ENCODE results near the gene CSH1.
"Not testable (repeated sequence)": the region's sequence is repeated elsewhere in the genome, so short reads cannot be mapped to it uniquely, and the experiment has no call there.

Gene CSH1

DNA sequence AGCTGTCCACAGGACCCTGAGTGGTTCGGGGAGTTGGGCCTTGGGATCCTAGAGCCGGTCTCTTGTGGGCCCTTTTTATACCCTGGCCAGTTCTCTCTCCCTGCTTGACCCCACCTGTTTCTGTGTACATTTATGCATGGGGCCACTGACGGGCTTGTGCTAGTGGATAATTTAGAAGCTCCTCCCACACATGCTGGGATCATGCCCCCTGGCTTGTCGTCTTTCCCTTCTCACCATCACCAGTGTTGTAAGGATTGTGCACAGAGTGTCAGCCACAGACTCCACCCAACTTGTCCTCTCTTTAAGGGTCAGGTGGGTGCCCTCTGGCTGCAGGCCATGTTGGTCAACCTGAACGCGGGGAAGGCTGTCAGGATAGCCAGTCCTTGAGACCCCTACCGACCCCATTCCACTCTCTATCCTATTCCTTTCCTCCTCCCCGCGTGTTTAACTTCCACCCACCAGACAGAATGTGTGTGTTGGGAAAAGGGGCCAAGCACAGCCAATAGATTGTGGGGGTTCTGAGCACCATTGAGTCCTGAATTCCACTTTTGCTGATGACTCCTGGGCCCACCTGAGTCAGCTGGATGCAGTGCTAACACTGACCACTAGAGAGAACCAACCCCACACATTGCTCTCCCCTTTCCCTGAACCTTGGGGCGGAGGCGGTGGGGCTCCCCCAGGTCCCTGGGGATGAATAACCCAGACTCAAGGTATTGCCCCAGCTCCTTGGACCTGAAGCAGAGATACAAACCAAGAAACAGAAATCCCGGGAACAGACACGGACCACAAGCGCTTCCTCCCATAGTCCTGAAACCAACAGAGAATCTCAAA lies at the start of gene CSH1:
Gene CSH1, minus strand, starts transcription at position 51 of the 831 bp plus-strand sequence. CDS start 63 bp downstream, outside the sequence.
- not testable (repeated sequence) for DNase-seq

DNA sequence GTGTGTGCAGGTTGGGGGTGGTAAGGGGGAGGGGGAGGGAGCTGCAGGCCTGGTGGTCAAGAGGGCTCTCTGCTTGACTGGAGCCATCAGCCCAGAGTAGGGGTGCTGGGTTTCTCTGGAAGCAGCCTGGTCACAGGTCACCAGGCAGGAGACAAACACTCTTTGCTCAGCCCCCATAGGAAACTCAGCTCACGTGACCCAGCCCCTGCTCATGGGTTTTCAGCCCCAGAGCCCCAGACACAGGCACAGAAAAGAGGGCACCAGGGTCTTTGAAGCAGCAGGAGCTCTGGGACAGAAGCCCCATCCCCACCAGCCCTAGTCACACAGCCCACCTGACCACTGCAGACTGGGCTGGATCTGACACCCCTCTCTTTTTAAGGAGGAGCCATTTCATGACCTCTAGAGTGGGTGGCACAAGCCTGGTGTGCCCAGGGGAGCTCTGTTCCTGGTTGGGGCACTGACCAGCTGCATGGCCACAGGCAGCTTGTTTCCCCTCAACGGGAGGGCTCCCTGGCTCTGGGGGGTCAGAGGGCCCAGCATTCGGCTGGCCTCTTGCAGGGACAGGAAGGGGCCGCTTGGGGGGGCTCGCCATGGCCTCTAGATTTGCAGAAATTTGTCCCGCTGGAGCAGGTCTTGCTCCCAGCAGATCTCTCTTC lies 49.5 kb upstream of the CSH1 start:
- no peak for DNase-seq

- DNase-seq, result no peak
Measured at GRCh38 chr17:63944736-63945499, 48.5 kb upstream of the CSH1 start.

DNA sequence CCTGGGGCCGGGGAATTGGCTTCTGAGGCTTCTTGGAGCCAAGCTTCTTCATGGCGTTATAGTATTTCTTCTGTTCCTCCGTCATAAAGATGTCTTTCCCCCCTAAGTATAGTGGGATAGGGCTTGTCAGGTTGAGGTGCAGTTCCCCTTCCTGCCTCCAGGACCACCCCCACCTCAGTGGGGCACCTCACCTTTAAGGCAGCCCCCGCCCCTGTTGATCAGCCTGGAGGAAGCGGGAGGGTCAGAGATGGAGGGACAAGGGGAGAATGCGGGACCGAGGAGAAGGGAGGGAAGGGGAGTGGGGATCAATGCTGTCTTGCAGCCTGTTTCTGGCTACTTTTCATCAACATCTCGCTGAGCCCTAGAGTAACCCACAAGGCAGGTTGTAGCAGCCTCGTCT lies 47.4 kb upstream of the CSH1 start:
- no peak for DNase-seq

- DNase-seq, result no peak
Measured at GRCh38 chr17:63942309-63942985, 46.1 kb upstream of the CSH1 start.

DNA sequence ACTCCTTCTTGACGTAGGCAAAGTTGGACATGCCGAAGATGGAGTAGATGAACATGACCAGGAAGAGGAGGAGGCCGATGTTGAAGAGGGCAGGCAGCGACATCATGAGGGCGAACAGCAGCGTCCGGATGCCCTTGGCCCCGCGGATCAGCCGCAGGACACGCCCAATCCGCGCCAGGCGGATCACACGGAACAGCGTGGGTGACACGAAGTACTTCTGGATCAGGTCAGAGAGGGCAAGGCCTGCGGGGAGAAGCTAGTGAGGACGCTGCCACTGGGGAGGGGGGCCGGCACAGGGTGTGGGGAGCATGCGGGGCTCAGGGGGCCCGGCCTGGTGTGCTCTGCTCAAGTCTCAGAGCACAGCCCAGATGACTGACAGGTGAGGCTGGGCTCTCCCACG lies 45.4 kb upstream of the CSH1 start:
- no peak for DNase-seq

- no peak for DNase-seq
Measured at GRCh38 chr17:63941162-63941561, 44.8 kb upstream of the CSH1 start.

DNA sequence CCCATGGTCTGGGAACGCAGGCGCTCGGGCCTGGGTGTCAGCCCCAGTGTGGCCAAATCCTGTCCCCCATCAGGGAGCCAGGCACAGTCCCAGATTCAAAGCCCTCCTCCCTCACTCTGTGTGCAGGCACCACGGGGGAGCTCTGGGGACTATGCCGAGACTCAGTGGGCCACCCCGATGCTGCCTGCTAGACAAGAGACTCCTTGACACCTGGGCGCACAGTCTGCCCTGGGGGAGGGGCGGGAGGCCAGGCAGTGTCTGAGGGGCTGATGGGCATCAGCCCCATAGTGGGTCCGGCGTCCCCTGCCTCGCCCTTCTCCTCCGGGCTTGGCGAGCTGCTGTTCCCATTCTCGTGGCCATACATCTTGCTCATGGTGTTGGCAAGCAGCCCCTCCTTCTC lies 44.2 kb upstream of the CSH1 start:
- DNase-seq, result no peak

GRCh38 chr17:63939884-63940283 lies 43.5 kb upstream of the CSH1 start:
- no peak for DNase-seq

DNA sequence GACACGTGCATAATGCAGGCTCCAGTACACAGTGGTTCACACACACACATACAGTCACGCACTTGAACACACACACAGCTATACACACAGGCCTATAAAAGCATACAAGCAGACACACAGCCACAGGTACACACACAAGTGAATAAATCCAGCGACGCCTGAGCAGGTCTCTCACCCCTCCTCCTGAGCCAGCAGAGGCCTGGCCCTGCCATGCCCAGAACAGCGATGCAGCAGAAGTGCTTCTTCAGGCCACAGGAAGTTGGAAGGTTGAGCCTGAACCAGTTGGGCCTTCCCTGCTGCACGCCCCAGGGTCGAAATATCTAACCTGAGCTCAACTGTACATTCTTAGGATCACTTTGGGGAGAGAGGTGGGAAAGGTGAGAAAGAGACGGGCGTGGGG lies 43.0 kb upstream of the CSH1 start:
- no peak for DNase-seq

DNA sequence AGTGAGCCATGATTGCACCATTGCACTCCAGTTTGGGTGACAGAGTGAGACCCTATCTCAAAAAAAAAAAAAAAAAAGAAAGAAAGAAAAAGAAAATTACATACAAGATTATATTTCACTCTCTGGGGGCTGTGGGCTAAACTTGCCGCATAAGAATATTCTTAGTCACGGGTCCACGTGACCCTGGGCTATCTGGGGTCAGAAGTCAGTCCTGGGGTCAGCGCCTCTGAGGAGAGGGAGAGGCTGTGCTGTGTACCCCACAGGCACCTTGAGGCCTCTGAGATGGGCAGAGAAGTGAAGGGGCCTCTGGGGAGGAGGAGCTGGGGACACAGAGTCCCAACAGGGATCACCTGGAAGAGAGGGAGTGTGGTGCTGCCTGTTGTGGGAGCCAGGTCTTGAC lies 41.5 kb upstream of the CSH1 start:
- no peak for DNase-seq

GRCh38 chr17:63937319-63937718 lies 40.9 kb upstream of the CSH1 start:
- no peak for DNase-seq

- no peak for DNase-seq
Measured at GRCh38 chr17:63934183-63935112, 38.1 kb upstream of the CSH1 start.

DNA sequence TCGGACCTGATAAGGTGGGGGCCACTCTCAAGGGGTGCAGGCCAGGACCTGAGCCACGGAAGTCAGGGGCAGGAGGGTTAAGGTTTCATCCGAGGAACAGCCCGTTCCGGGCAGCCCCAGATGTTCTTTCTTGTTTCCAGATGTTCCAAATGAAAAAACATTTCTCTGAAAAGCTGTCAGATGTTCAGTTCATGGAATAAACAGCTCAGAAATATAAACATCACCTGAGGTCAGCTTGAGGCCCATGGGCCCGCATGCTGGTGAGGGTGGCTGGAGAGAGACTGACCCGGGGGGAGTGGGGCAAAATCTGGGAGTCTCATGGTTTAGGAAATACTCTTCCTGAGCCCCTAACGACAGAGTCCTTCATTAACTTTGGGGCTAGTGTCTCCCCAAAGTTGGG lies 37.2 kb upstream of the CSH1 start:
- no peak for DNase-seq

GRCh38 chr17:63932721-63933120 lies 36.3 kb upstream of the CSH1 start:
- no peak for DNase-seq

DNA sequence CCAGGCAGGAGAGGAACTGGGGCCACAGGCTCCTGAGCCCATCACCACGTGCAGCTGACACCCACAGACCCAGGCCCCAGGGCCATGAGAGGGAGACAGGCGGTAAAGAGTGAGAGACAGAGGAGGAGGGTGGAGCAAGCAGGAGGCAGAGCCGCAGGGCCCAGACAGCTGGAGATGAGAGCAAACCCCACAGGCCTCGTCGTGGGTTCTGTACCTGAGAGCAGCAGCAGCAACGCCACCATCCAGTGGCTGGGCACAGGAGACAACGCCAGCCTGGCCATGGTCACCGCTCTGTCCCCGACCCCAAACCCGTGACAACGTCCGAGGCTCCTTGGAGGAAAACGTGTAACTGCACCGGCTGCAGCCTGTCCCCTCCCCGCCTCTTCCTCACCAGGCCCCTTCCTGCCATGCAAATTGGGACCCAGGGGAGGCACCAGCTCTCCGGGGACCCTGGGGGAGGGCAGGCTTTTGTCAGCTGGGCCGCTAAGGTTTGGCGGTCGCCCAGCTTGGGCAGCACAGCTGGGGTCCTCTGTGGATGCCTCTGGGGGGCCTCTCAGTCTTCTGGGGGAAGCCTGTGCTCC lies 35.7 kb upstream of the CSH1 start, which contains the start of gene CD79B:
Gene CD79B, minus strand, starts transcription at position 351 of the 581 bp plus-strand sequence. Its CDS starts 70 bp downstream, at position 281.
- DNase-seq, result no peak

GRCh38 chr17:63930951-63931575 lies 34.7 kb upstream of the CSH1 start:
- no peak for DNase-seq

GRCh38 chr17:63929860-63930766 lies 33.7 kb upstream of the CSH1 start:
- no peak for DNase-seq

- no peak for DNase-seq
Measured at GRCh38 chr17:63928966-63929695, 32.8 kb upstream of the CSH1 start.
